A549 treated with DMSO at 1 μM for 4 hours (cell line): ENCODE data around the gene NACAD. TPM values are rescaled to one million over a fixed set of nuclear protein-coding genes. Genes with fewer than 3 reads are reported as not detected.

Experiments
- total RNA-seq: library from RNA; stranded (reverse); fragments of 200-300 nt; extraction: Qiagen RNA extraction; gene quantifications from 5 replicates; pipeline ENCODE4 v1.2.3, GENCODE V29; 2022; ENCODE audit warnings: low read depth

NACAD gene
- total RNA-seq = 0.11 to 0.34 TPM (median 0.18 TPM) in 5 replicates

GRCh38 chr7:45088821-45089340 lies at the start of gene NACAD:
NACAD (minus strand) TSS chr7:45088969; CDS start chr7:45088894, 75 bp downstream.

GRCh38 chr7:45111298-45112223 lies 22.8 kb upstream of the NACAD start, which contains the start of gene TBRG4:
TBRG4 (minus strand) TSS chr7:45111697; CDS start chr7:45109237, 2,460 bp downstream.

Other genes with a start within 250 kb of the NACAD start
- gene H2AZ2, start 240.9 kb downstream of the NACAD start, total RNA-seq = 209 to 262 TPM (median 258 TPM) in 5 replicates
- 11.9 to 14.4 TPM (median 12.1 TPM) in 5 replicates for gene PURB, start 203.4 kb downstream of the NACAD start, total RNA-seq
- 0.07 to 0.13 TPM (median 0.09 TPM) in 5 replicates for gene MYO1G, start 110.0 kb downstream of the NACAD start, total RNA-seq
- 34.0 to 45.1 TPM (median 41.0 TPM) in 5 replicates for gene CCM2, start 88.8 kb downstream of the NACAD start, total RNA-seq
- gene TBRG4, start 22.7 kb upstream of the NACAD start, total RNA-seq = 109 to 115 TPM (median 112 TPM) in 5 replicates
- gene RAMP3, start 68.8 kb upstream of the NACAD start, total RNA-seq = not detected in 5 replicates